C4-2B (cell line): ENCODE results near the gene RAB12.

Experiments used
- H3K27ac ChIP-seq: fragments of 450-650 bp; 2 replicates; pipeline ENCODE4 v1.5.1; 2017
- ZFX ChIP-seq: fragments of 450-650 bp; IDR thresholded peaks from 2 replicates; pipeline ENCODE4 v1.6.1; 2017
- TF ChIP-seq, protein P1 (sequence below): fragments of 450-650 bp; conservative IDR thresholded peaks from 2 replicates; pipeline ENCODE4 v1.5.1; 2017; ENCODE audit warnings: mild to moderate bottlenecking

The RAB12 gene

DNA sequence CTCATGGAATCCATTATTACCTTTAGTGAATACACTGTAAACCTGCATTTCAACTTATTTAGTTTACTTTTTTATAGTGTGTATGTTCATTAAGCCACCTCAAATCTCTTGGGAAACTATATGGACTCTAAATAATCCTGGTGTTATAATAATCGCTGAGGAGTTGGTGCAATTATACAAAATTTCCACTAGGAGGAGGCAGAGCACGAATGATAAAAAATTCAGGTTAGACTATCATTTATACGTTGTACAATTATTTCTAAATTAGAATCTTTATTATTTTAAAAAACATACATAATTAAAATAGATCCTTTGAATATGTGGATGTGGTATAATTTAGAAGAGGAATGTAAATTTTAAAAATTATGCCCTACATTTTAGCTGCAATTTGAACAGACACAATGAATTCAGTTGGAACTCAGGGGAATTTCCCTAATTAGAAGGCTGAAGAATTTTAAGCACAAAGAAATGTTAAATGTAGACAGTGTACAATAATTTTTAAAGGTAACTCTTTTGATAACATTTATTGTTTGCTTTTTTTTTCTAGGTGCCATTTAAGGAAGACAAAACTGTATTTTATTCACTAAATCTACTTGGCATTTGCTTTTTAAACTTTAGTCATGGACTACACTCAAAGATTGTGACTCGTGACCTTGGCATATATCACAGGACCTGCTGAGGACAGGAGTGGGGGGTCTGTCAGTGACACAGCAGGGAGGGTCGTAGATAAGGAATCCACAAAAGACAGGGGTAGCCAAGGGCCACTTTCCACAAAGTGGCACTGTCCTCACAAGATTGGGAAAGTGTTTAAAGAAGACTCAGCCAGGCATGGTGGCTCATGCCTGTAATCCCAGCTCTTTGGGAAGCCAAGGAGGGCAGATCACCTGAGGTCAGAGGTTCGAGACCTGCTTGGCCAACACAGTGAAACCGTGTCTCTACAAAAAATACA is 45.5 kb downstream of the RAB12 start:
- H3K27ac ChIP-seq, result no peak overlapping the region
- no peak for TF ChIP-seq ZFX
- TF ChIP-seq, protein P1, sequence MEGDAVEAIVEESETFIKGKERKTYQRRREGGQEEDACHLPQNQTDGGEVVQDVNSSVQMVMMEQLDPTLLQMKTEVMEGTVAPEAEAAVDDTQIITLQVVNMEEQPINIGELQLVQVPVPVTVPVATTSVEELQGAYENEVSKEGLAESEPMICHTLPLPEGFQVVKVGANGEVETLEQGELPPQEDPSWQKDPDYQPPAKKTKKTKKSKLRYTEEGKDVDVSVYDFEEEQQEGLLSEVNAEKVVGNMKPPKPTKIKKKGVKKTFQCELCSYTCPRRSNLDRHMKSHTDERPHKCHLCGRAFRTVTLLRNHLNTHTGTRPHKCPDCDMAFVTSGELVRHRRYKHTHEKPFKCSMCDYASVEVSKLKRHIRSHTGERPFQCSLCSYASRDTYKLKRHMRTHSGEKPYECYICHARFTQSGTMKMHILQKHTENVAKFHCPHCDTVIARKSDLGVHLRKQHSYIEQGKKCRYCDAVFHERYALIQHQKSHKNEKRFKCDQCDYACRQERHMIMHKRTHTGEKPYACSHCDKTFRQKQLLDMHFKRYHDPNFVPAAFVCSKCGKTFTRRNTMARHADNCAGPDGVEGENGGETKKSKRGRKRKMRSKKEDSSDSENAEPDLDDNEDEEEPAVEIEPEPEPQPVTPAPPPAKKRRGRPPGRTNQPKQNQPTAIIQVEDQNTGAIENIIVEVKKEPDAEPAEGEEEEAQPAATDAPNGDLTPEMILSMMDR, result peak; percentile 90

DNA sequence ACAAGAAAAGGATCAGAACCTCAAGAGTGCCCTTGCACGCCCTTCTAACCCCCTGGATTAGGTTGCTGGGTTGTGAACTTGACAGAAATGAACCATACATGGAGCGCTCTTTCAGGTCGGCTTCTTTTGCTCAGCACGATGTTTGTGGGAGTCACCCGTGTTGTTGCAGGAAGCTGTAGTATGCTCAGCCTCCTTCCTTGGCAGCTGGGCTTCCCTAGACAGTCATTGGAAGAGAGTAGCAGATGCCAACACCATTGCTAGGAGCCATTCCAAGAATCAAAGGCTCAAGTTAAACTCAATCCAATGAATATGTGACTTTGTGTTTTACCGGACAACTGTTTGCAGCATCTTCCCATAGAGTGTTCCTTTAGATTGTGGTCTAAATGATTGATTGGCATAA is 47.0 kb downstream of the RAB12 start:
- TF ChIP-seq, protein P1, result no peak
- TF ChIP-seq ZFX, result no peak
- no peak overlapping the region for H3K27ac ChIP-seq

DNA sequence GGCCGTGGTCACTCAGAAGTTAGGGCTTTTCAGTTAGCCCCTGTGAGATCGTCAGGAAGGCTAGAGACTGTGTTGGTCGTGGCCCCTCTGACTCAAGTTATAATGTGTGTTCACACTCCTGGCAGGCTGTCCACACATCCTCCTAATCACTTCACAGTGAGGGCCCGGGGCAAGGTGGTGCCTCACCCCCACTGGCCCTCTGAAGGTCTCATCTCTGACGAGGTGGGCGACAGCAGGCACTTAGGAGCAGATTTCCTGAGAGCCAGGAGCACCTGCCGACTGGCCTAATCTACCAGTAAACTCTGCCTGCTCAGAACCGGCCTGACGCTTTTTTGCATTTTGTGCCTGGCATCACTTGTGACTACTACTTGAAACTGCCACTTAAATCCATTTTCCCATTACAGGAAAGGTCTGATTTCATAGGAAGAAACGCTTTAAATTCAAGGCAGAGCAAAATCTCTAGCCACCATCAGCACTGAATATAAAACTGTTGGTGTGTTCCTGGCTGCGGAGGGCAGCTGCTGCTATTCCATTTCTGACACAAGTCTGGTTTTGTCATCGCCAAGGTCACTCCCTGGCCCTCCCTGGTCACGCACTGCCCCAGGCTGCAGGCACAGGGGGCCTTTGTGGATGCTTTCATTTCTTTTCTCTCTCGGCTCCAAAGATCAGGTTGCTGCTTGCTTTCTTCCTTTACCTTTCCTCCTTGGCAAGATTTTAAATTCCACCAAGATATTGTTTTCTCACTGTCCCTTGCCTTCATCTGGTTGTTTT is 48.0 kb downstream of the RAB12 start:
- H3K27ac ChIP-seq, result no peak overlapping the region
- no peak for TF ChIP-seq ZFX
- TF ChIP-seq, protein P1, result no peak

DNA sequence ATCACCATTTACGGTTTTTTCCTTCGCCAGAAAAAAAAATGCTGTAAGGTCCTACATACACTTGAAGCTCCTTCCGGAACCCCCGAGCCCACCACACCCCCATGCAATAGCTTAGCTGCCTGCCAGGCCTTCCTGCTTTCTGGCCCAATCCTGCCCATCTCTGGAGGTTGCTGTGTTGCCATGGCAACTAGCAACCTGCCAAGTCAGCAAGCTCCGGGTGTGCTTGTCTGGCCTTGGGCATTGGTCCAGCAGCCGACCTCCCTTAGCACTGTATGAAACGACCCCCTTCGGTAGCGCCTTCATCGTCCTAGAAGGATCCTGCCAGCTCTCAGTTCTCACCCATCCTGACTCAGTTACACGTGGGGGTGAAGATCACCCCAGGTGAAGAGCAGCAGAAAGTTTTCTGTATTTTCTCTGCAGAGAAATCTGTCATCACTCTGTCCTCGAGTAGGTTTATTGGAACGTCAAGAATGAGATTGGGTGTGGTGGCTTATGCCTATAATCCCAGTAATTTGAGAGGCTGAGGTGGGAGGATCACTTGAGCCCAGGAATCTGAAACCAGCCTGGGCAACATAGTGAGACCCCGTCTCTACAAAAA is 48.7 kb downstream of the RAB12 start:
- TF ChIP-seq, protein P1, result no peak
- no peak for TF ChIP-seq ZFX
- H3K27ac ChIP-seq, result no peak overlapping the region

DNA sequence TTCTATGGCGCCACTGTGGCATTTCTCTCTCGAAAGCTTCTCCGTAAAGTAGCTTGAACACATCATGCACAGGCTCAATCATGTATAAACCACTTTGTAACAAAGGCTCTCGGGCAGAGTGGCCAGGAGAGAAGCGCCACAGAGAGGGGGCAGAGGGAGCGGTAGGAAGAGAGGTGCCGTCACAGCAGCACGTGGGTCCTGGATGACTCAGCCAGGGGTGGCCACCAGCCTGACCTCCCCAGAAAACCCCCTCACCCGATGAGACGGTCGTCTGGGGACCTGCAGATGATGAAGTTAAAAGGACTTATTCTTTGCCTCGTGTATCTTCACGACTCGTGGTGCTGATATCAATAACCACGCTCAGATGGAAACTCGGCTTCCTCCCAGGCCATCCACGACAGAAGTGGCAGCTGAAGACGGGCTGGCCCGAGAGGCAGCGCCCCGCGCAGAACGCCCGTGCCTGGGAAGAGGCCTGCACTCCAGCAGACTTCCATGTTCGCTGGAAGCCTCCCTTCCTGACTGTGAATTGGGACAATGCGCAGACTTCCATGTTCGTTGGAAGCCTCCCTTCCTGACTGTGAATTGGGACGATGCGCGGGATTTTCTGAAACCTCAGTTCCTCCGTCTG is 49.7 kb downstream of the RAB12 start:
- no peak for TF ChIP-seq ZFX
- TF ChIP-seq, protein P1, result no peak
- no peak overlapping the region for H3K27ac ChIP-seq

DNA sequence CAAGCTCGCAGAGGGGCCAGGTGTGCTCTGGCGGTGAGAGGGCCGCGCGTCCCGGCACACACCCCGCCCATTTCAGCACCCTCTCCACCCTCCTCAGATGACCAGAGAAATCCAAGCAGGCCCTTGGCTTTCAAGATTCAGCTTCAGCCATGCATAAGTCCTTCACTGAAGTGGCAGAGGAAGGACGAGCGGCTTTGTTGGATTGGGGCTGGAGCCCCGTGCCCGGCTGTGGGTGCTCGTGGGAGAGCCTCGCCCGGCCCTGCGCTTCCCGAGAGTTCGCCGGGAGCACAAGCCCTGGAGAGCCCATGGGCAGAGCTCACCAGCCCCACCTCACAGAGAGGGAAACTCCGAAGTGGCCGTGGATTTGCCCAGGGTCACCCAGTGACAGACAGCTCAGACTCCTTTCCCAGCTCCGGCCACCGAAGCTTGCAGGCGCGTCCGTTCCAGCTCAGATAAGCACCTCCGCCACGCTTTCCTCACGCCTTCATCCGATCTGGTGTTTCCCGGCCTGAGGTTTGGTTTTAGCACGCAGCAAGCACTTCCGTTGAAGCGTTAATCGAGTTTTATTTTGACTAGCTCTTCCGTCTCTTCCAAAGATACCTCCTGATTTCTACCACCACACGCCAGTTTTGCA is 50.5 kb downstream of the RAB12 start:
- H3K27ac ChIP-seq, result no peak overlapping the region
- TF ChIP-seq, protein P1, result no peak
- no peak for TF ChIP-seq ZFX
